Suprapubic skin (tissue), 4 donors: ENCODE data around the gene PROKR2. TPM values are rescaled to one million over a fixed set of nuclear protein-coding genes. Genes with fewer than 3 reads are reported as not detected.

ENCODE experiments used
- DNase-seq, 2 donors: peaks; one replicate each; pipeline ENCODE4 v3.0.0-alpha.2; 2019; ENCODE audit warnings: low spot score in 2 of 2
- H3K27ac ChIP-seq: fragments of 200-600 bp; sonication (generic); one replicate; pipeline ENCODE4 v1.5.1; 2019
- H3K27me3 ChIP-seq: fragments of 200-600 bp; sonication (generic); one replicate; pipeline ENCODE4 v1.5.1; 2019
- H3K36me3 ChIP-seq: fragments of 200-600 bp; sonication (generic); one replicate; pipeline ENCODE4 v1.5.1; 2019
- H3K4me1 ChIP-seq: fragments of 200-600 bp; sonication (generic); one replicate; pipeline ENCODE4 v1.5.1; 2019
- H3K4me3 ChIP-seq: fragments of 200-600 bp; sonication (generic); one replicate; pipeline ENCODE4 v1.5.1; 2019; ENCODE audit warnings: mild to moderate bottlenecking
- H3K9me3 ChIP-seq: fragments of 200-600 bp; sonication (generic); one replicate; pipeline ENCODE4 v1.5.1; 2019
- CTCF ChIP-seq, 2 donors: fragments of 200-600 bp in 1 of 2; fragments of 450-650 bp in 1 of 2; sonication (generic) in 1 of 2; IDR thresholded peaks; one replicate each; pipeline ENCODE4 v1.5.1; 2016 to 2019; ENCODE audit warnings: antibody characterized with exemption in 2 of 2, mild to moderate bottlenecking in 1 of 2, moderate library complexity in 1 of 2
- EP300 ChIP-seq: sonication (generic); formaldehyde crosslinking; IDR thresholded peaks from one replicate; pipeline ENCODE4 v1.6.1; 2017; ENCODE audit warnings: antibody characterized with exemption
- POLR2A ChIP-seq, 2 donors: fragments of 450-650 bp; IDR thresholded peaks; one replicate each; pipeline ENCODE4 v1.6.1; 2017; ENCODE audit warnings: antibody characterized with exemption in 2 of 2, mild to moderate bottlenecking in 2 of 2, moderate library complexity in 2 of 2
- POLR2AphosphoS5 ChIP-seq, 3 donors: sonication (generic); formaldehyde crosslinking; IDR thresholded peaks; one replicate each; pipeline ENCODE4 v1.6.1; 2017; ENCODE audit warnings: antibody characterized with exemption in 3 of 3
- WGBS: methylation state at CpG from one replicate; pipeline ENCODE4 v1.1.5; 2018; 5-methylcytosine and 5-hydroxymethylcytosine counted together
- total RNA-seq, 4 donors: library from RNA; depleted of rRNA; stranded (reverse); fragments of >200 nt; gene quantifications; one replicate each; pipeline ENCODE4 v1.1.0, GENCODE V29; 2016

PROKR2 gene
- total RNA-seq, 4 donors from 2014 or later: not detected

GRCh38 chr20:5342021-5342420 lies 25.3 kb upstream of the PROKR2 start:
- no peaks in the 10 kb centered on the region for H3K9me3 ChIP-seq
- whole genome bisulfite sequencing: 32% methylated on average over 4 of the region's 4 CpGs
- no peak for DNase-seq
- H3K27ac ChIP-seq: no peak overlapping the region
- peaks cover 2% of the 10 kb centered on the region for H3K27me3 ChIP-seq
- no peak overlapping the region for H3K4me3 ChIP-seq
- no peaks in the 10 kb centered on the region for H3K4me1 ChIP-seq
- H3K36me3 ChIP-seq: no peaks in the 10 kb centered on the region
- TF ChIP-seq CTCF (IDR thresholded peaks at IDR 0.05) (no peak), POLR2AphosphoS5 (IDR thresholded peaks at IDR 0.05) (no peak)

- 91% methylated on average over 3 of the region's 3 CpGs for WGBS
These were observed 14.6 kb upstream of the PROKR2 start for GRCh38 chr20:5331340-5331739.

GRCh38 chr20:5328268-5328667 lies 11.5 kb upstream of the PROKR2 start:
- no peaks in the 10 kb centered on the region for H3K36me3 ChIP-seq
- H3K9me3 ChIP-seq: no peaks in the 10 kb centered on the region
- no peak overlapping the region for H3K27ac ChIP-seq
- 64% methylated on average over 3 of the region's 3 CpGs for WGBS
- DNase-seq: no peak
- no peak for TF ChIP-seq EP300
- TF ChIP-seq POLR2A (IDR thresholded peaks at IDR 0.05): no peak
- no peak for TF ChIP-seq POLR2AphosphoS5 (IDR thresholded peaks at IDR 0.05)
- no peak for TF ChIP-seq CTCF (IDR thresholded peaks at IDR 0.05)
- no peak overlapping the region for H3K4me3 ChIP-seq
- no peaks in the 10 kb centered on the region for H3K4me1 ChIP-seq
- no peaks in the 10 kb centered on the region for H3K27me3 ChIP-seq

More at GRCh38 chr20:5331340-5331739, 14.6 kb upstream of the PROKR2 start:
- Histone ChIP-seq H3K4me3 (no peak overlapping the region), H3K36me3 (no peaks in the 10 kb centered on the region), H3K27ac (no peak overlapping the region), H3K9me3 (no peaks in the 10 kb centered on the region), H3K27me3 (no peaks in the 10 kb centered on the region), H3K4me1 (no peaks in the 10 kb centered on the region)
- DNase-seq: no peak
- TF ChIP-seq POLR2A (IDR thresholded peaks at IDR 0.05) (no peak), EP300 (no peak), POLR2AphosphoS5 (IDR thresholded peaks at IDR 0.05) (no peak), CTCF (IDR thresholded peaks at IDR 0.05) (no peak)

- TF ChIP-seq EP300 (no peak), CTCF (IDR thresholded peaks at IDR 0.05) (no peak), POLR2A (IDR thresholded peaks at IDR 0.05) (no peak), POLR2AphosphoS5 (IDR thresholded peaks at IDR 0.05) (no peak)
- no peak overlapping the region for H3K27ac ChIP-seq
- H3K36me3 ChIP-seq: no peaks in the 10 kb centered on the region
- no peak overlapping the region for H3K4me3 ChIP-seq
- WGBS: 42% methylated on average over 3 of the region's 3 CpGs
- H3K27me3 ChIP-seq: no peaks in the 10 kb centered on the region
- H3K4me1 ChIP-seq: no peaks in the 10 kb centered on the region
- DNase-seq: no peak
- no peaks in the 10 kb centered on the region for H3K9me3 ChIP-seq
These were observed 10.6 kb upstream of the PROKR2 start for GRCh38 chr20:5327356-5327755.

- WGBS: 2% methylated on average over 19 of the region's 28 CpGs
- H3K4me3 ChIP-seq: no peak overlapping the region
- DNase-seq: no peak
- H3K27ac ChIP-seq: no peak overlapping the region
- H3K36me3 ChIP-seq: no peaks in the 10 kb centered on the region
- no peak for TF ChIP-seq CTCF (IDR thresholded peaks at IDR 0.05)
- no peak for TF ChIP-seq EP300
- TF ChIP-seq POLR2AphosphoS5 (IDR thresholded peaks at IDR 0.05): no peak
- no peak for TF ChIP-seq POLR2A (IDR thresholded peaks at IDR 0.05)
- peaks cover 58% of the 10 kb centered on the region for H3K27me3 ChIP-seq
- H3K9me3 ChIP-seq: no peaks in the 10 kb centered on the region
- peaks cover 10% of the 10 kb centered on the region for H3K4me1 ChIP-seq
These were observed 957 bp downstream of the PROKR2 start for GRCh38 chr20:5315807-5316187.
